Mesenchymal stem cell (in vitro differentiated cells and primary cell): Measurements from ENCODE around the gene C2CD3.
"Not testable (repeated sequence)": the region's sequence is repeated elsewhere in the genome, so short reads cannot be mapped to it uniquely, and the experiment has no call there.

ENCODE experiments used
- DNase-seq: peaks from one replicate; pipeline ENCODE4 v3.0.0-alpha.2; 2013
- H2AFZ ChIP-seq: one replicate; pipeline ENCODE4 v1.6.1; 2013; ENCODE audit warnings: low read depth, mild to moderate bottlenecking, control low read depth, inconsistent platforms, low read length, moderate library complexity
- H2AK5ac ChIP-seq: 2 replicates; pipeline ENCODE4 v1.6.1; 2013; ENCODE audit warnings: low read length, moderate library complexity, mild to moderate bottlenecking, inconsistent platforms; ENCODE audit not compliant: severe bottlenecking
- H2BK120ac ChIP-seq: one replicate; pipeline ENCODE4 v1.6.1; 2013; ENCODE audit warnings: low read depth, mild to moderate bottlenecking, inconsistent platforms, low read length, moderate library complexity
- H2BK12ac ChIP-seq, 2 experiments: one replicate each; pipeline ENCODE4 v1.6.1; 2013; ENCODE audit warnings: inconsistent platforms in 2 of 2, low read length in 2 of 2, mild to moderate bottlenecking in 2 of 2, moderate library complexity in 2 of 2, control low read depth in 1 of 2
- H2BK15ac ChIP-seq: one replicate; pipeline ENCODE4 v1.6.1; 2013; ENCODE audit warnings: mild to moderate bottlenecking, low read depth, inconsistent platforms; ENCODE audit not compliant: poor library complexity, severe bottlenecking
- H2BK5ac ChIP-seq: 2 replicates; pipeline ENCODE4 v1.6.1; 2013; ENCODE audit warnings: low read depth, mild to moderate bottlenecking, low read length, control low read depth, inconsistent platforms; ENCODE audit not compliant: poor library complexity, severe bottlenecking
- H3K14ac ChIP-seq, 2 experiments: one replicate each; pipeline ENCODE4 v1.6.1; 2013; ENCODE audit warnings: inconsistent platforms in 2 of 2, low read length in 2 of 2, control low read depth in 1 of 2, mild to moderate bottlenecking in 1 of 2, moderate library complexity in 1 of 2
- H3K18ac ChIP-seq, 2 experiments: one replicate each; pipeline ENCODE4 v1.6.1; 2013; ENCODE audit warnings: inconsistent platforms in 2 of 2, low read length in 2 of 2, control low read depth in 1 of 2, low read depth in 1 of 2, mild to moderate bottlenecking in 1 of 2
- H3K23ac ChIP-seq, 2 experiments: one replicate each; pipeline ENCODE4 v1.6.1; 2013; ENCODE audit warnings: inconsistent platforms in 2 of 2, low read length in 2 of 2, mild to moderate bottlenecking in 2 of 2, moderate library complexity in 2 of 2, control low read depth in 1 of 2
- H3K27ac ChIP-seq: 2 replicates; pipeline ENCODE4 v1.5.1; 2013; ENCODE audit warnings: mild to moderate bottlenecking, moderate library complexity, low read length, control low read depth, inconsistent platforms; ENCODE audit not compliant: poor library complexity, severe bottlenecking
- H3K27me3 ChIP-seq, 2 experiments: 2 replicates each; pipeline versions ENCODE4 v1.6.1 to v1.7.0; 2013; ENCODE audit warnings: low read length in 2 of 2, mild to moderate bottlenecking in 2 of 2, moderate library complexity in 2 of 2, control low read depth in 1 of 2, inconsistent platforms in 1 of 2; ENCODE audit not compliant: control insufficient read depth in 1 of 2, insufficient read depth in 1 of 2
- H3K36me3 ChIP-seq, 2 experiments: 2 replicates each; pipeline versions ENCODE4 v1.6.1 to v1.7.0; 2013; ENCODE audit warnings: low read length in 2 of 2, control low read depth in 1 of 2, inconsistent platforms in 1 of 2, low read depth in 1 of 2, mild to moderate bottlenecking in 1 of 2; ENCODE audit not compliant: insufficient read depth in 2 of 2, control insufficient read depth in 1 of 2
- H3K4ac ChIP-seq, 2 experiments: one replicate each; pipeline ENCODE4 v1.6.1; 2013; ENCODE audit warnings: inconsistent platforms in 2 of 2, low read length in 2 of 2, mild to moderate bottlenecking in 2 of 2, moderate library complexity in 2 of 2, control low read depth in 1 of 2, low read depth in 1 of 2
- H3K4me1 ChIP-seq: 2 replicates; pipeline ENCODE4 v1.6.1; 2013; ENCODE audit warnings: low read depth, low read length, control low read depth; ENCODE audit not compliant: control insufficient read depth, insufficient read depth
- H3K4me2 ChIP-seq: 2 replicates; pipeline ENCODE4 v1.6.1; 2013; ENCODE audit warnings: low read length, mild to moderate bottlenecking, inconsistent platforms; ENCODE audit not compliant: poor library complexity, severe bottlenecking
- H3K4me3 ChIP-seq, 2 experiments: 2 replicates each; pipeline versions ENCODE4 v1.5.1 to v1.7.0; 2013; ENCODE audit warnings: low read length in 2 of 2, mild to moderate bottlenecking in 2 of 2, control low read depth in 1 of 2, low read depth in 1 of 2; ENCODE audit not compliant: insufficient read depth in 1 of 2
- H3K79me1 ChIP-seq: replicated peaks from 2 replicates; pipeline ENCODE4 v1.6.1; 2013; ENCODE audit warnings: mild to moderate bottlenecking, control low read depth, low read length, inconsistent platforms; ENCODE audit not compliant: poor library complexity, severe bottlenecking
- H3K9ac ChIP-seq: 2 replicates; pipeline ENCODE4 v1.7.0; 2013; ENCODE audit warnings: mild to moderate bottlenecking, low read length, moderate library complexity
- H3K9me3 ChIP-seq: 2 replicates; pipeline ENCODE4 v1.7.0; 2013; ENCODE audit warnings: mild to moderate bottlenecking, low read length; ENCODE audit not compliant: control insufficient read depth
- H4K8ac ChIP-seq: one replicate; pipeline ENCODE4 v1.6.1; 2013; ENCODE audit warnings: inconsistent platforms, mild to moderate bottlenecking, low read length, moderate library complexity
- H4K91ac ChIP-seq: one replicate; pipeline ENCODE4 v1.6.1; 2013; ENCODE audit warnings: mild to moderate bottlenecking, low read length, inconsistent platforms
- WGBS: methylation state at CpG from one replicate; pipeline ENCODE4 v1.1.7; 2013; ENCODE audit warnings: mixed read lengths; 5-methylcytosine and 5-hydroxymethylcytosine counted together

The C2CD3 gene

GRCh38 chr11:74132833-74133232 lies 38.0 kb downstream of the C2CD3 start:
- H3K4me1 ChIP-seq: peaks cover 3% of the 10 kb centered on the region
- 92% methylated on average over 2 of the region's 3 CpGs for WGBS
- H3K14ac ChIP-seq: no peak overlapping the region
- no peak overlapping the region for H2BK5ac ChIP-seq
- no peak overlapping the region for H3K18ac ChIP-seq
- no peak overlapping the region for H2AK5ac ChIP-seq
- H3K4me2 ChIP-seq: no peak overlapping the region
- H2BK15ac ChIP-seq: no peak overlapping the region
- no peak overlapping the region for H3K4me3 ChIP-seq
- DNase-seq: no peak
- no peak overlapping the region for H3K23ac ChIP-seq
- H3K4ac ChIP-seq: no peak overlapping the region
- no peak overlapping the region for H4K8ac ChIP-seq
- peaks cover 2% of the 10 kb centered on the region for H3K79me1 ChIP-seq
- H3K9me3 ChIP-seq: no peaks in the 10 kb centered on the region
- peaks cover 0 to 41% of the 10 kb centered on the region in 2 experiments for H3K36me3 ChIP-seq
- no peak overlapping the region for H2BK12ac ChIP-seq
- no peak overlapping the region for H4K91ac ChIP-seq
- H3K27ac ChIP-seq: peak overlapping the region; percentile 41
- no peak overlapping the region for H2AFZ ChIP-seq
- no peak overlapping the region for H2BK120ac ChIP-seq
- no peaks in the 10 kb centered on the region for H3K27me3 ChIP-seq
- H3K9ac ChIP-seq: no peak overlapping the region

- H3K27me3 ChIP-seq, H3K79me1 ChIP-seq, H3K18ac ChIP-seq, H3K4me1 ChIP-seq, H2BK15ac ChIP-seq, H2BK120ac ChIP-seq, H3K4me2 ChIP-seq, H4K91ac ChIP-seq, H3K23ac ChIP-seq, H4K8ac ChIP-seq, H2AFZ ChIP-seq, H2BK5ac ChIP-seq, H3K9me3 ChIP-seq, H2BK12ac ChIP-seq, H3K14ac ChIP-seq, H3K4me3 ChIP-seq, DNase-seq, H3K9ac ChIP-seq, H2AK5ac ChIP-seq, H3K27ac ChIP-seq, H3K4ac ChIP-seq: not testable (repeated sequence)
- over 99% methylated on average over 16 of the region's 33 CpGs for WGBS
- H3K36me3 ChIP-seq: peaks cover 4 to 29% of the 10 kb centered on the region in 2 experiments
Observed at GRCh38 chr11:74129121-74129520, 41.7 kb downstream of the C2CD3 start.

GRCh38 chr11:74123008-74123448 lies 47.8 kb downstream of the C2CD3 start:
- no peak overlapping the region for H3K4me2 ChIP-seq
- H3K9me3 ChIP-seq: no peaks in the 10 kb centered on the region
- no peak overlapping the region for H3K18ac ChIP-seq
- H2AK5ac ChIP-seq: no peak overlapping the region
- no peak for DNase-seq
- no peak overlapping the region for H3K23ac ChIP-seq
- H2BK12ac ChIP-seq: no peak overlapping the region
- H2BK15ac ChIP-seq: no peak overlapping the region
- no peak overlapping the region for H3K14ac ChIP-seq
- H3K79me1 ChIP-seq: peaks cover 5% of the 10 kb centered on the region
- peaks cover 2% of the 10 kb centered on the region for H3K4me1 ChIP-seq
- no peak overlapping the region for H4K91ac ChIP-seq
- no peak overlapping the region for H4K8ac ChIP-seq
- H3K27me3 ChIP-seq: no peaks in the 10 kb centered on the region
- H3K4ac ChIP-seq: no peak overlapping the region
- H3K36me3 ChIP-seq: peaks cover 6 to 20% of the 10 kb centered on the region in 2 experiments
- no peak overlapping the region for H2BK120ac ChIP-seq
- H2BK5ac ChIP-seq: no peak overlapping the region
- H3K9ac ChIP-seq: no peak overlapping the region
- H3K4me3 ChIP-seq: no peak overlapping the region
- H2AFZ ChIP-seq: no peak overlapping the region
- H3K27ac ChIP-seq: no peak overlapping the region

- Histone ChIP-seq H4K91ac (no peak overlapping the region), H3K4me2 (no peak overlapping the region), H2BK5ac (no peak overlapping the region), H2BK15ac (no peak overlapping the region), H3K4me1 (peaks cover 2% of the 10 kb centered on the region), H3K4me3 (no peak overlapping the region), H2BK120ac (no peak overlapping the region), H3K36me3 (peaks cover 5 to 25% of the 10 kb centered on the region in 2 experiments), H3K18ac (peak overlapping the region in 1 of 2 experiments; percentile 2), H3K14ac (no peak overlapping the region), H3K79me1 (peaks cover 3% of the 10 kb centered on the region), H2BK12ac (peak overlapping the region in 1 of 2 experiments; percentile 39), H2AK5ac (no peak overlapping the region), H3K9me3 (no peaks in the 10 kb centered on the region), H3K9ac (no peak overlapping the region), H3K4ac (no peak overlapping the region), H2AFZ (no peak overlapping the region), H3K27ac (no peak overlapping the region), H4K8ac (no peak overlapping the region), H3K27me3 (no peaks in the 10 kb centered on the region), H3K23ac (no peak overlapping the region)
- no peak for DNase-seq
- 93% methylated on average over 5 of the region's 5 CpGs for WGBS
Observed at GRCh38 chr11:74121804-74122203, 49.0 kb downstream of the C2CD3 start.
